Amygdala (tissue), 56 donors: ENCODE measurements around the gene PDE9A.

Experiments used
- DNase-seq, 56 donors: peaks; one replicate each; lab custom pipeline; 2025; lab: John Stamatoyannopoulos, UW

PDE9A gene

DNA sequence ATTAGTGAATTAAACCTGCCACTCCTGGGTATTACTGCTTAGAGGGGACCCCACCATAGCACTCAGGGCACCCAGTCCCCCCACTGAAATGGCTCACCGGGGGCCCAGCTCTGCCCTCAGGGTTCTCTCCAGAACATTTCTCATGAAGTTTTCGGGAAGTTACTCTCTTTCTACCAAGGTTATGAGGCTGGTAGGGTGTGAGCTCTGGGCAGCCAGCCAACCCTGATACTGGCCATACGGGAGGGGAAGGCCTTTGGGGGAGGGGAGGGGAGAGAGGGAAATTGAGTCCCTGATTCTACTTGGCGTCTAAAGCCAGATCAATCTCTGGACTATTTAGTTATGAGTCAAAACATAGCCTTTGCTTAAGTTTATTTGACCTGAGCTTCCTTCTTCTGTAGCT, 12.9 kb upstream of the PDE9A start:
- DNase-seq, result no peak

DNA sequence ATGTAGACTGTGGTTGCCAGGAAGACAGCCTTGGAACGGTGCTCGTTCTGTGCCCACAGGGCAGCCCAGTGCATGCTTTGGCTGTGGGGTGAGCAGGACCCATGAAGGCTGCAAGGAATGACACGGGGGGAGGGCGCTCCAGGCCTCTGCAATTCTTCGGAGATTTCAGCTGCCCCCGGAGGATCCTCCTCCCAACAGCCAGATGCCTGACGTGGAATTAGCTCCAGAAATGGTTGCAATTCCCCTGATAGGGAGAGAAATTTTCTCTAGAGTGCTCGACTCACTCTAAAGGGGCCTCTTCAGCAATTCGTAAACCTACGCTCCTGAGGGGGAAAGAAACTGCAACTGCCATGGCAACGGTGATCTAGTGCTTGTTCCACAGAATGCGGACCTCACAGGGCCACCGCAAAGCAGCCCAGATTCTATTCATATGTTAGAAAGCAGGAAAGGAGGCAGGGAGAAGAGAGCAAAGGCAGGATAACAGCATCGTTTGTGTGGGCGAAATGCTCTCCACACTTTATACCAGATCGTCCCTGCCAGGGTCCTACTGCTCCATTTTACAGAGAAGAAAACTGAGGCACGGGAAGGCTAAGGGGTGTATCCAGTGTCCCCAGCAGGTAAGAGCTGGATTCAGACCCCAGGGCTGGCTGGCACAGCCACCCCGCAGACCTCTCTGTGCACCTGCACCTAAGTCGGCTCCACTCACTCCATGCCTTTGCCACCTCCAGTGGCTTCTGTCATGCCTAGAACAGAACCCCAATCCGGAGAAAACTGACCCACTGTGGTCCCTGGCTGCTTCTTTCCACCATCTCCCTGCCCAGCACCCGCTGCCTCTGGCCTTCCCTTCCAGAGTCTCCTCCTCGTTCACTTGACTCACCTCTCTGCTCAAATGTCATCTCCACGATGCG, 11.9 kb upstream of the PDE9A start:
- peak in 16 of 56 donors; percentile 19 to 68 (median 45) for DNase-seq

DNA sequence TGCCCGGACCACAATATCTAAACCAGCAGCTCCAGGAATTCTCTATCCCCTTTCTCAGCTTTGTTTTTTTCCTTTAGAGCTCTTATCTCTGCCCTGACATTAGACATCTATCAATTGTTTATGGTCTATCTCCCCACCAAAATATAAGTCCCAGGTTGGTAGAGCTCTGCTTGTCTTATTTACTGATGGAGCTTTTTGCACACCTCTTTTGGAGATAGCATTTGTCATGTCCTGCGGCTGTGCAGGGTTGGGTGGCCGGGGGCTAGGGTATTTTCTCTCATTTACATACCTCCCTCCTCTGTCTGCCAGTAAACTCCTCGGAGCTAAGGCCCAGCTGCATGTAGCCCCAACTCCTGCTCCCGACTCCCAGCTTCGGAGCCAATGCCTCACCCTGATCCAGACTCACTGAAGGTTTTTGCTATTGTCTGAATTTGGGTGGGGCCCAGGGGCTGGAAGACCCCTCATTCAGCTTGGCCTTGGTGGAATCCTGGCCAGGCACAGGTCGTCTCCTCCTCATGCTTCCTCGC, 11.1 kb upstream of the PDE9A start:
- no peak for DNase-seq

DNA sequence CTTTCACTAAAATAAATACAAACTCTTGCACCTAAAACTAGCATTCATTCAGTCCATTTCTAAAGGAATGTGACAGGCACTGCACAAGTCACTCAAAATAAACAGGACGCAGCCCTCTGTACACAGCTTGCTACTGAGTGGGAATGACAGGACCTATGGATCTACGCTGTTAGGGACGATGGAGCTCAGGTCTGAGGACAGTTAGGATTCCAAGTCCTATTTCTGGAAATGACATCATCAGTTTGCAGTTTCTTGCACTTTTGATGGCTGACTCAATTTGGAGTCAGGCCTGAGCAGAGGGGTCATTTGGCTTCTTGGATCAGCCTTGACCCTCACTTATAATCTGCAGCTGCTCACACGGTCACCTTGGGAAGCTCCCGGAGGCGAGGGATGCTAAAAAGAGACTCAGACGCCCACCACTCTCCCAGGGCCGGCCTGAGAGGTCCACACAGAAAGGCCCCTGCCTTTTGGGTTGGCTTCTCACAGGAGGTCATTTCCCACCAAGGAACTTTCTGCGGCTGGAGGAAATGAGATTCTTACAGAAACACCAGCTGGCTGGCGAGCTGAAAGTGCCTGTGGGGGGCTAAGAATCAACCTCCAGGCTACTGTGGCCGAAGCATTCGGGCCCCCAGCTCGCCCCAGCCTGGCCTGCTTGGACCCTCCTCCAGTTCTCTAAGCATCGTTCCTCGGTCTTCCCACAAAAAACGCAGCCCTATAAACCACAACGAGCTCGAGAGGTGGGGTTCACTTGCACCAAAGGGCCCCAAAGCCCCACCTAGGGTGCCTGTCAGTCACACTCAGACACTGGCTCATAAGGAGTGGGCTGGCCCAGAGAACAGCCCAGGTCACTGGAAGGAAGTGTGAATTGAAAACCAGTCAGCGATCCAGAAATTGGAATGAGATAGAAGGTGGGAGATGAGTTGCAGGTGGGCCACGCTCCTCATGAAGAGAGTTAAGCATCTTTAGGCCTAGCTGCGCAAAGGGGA, 8.9 kb upstream of the PDE9A start:
- no peak for DNase-seq

DNA sequence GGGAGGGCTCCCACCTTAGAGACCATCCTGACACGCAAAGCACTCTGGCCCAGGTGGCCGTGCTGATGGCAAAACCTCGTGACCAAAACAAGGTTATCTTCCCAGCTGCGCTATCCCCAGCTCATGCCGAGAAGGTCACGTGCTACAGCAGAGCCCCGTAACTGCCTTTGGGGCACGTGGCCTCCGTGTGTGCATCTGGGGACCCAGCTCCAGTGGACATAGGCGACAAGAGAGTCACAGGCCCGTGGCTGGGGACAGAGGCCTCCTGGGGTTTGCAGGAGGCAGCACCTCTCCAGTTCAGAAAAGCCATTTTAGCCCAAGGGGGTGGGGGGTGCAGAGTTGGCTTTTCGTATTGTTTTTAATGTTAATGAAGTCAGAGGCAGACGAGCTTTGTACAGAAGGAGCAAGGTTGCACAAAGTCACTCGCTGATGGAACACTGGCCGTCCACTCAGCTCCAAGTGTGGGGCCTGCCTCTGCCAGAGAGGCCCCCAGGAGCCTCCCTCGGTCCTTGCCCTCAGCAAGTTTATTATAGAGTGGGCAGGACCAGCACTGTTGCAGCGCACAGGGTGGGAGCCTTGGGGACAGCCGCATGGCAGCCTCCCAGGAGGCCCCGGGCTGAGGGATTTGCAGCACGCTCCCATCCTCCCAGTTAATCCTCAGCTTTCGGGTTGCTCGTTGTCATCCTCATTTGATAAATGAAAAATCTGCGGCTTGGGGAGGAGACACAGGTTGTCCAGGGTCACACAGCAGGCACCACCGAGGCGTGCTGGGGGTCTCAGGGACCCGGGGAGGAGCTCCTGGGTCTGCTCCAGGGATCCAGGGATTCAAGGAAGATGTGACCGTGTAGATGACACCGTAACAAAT, 8.0 kb upstream of the PDE9A start:
- DNase-seq, result no peak

DNA sequence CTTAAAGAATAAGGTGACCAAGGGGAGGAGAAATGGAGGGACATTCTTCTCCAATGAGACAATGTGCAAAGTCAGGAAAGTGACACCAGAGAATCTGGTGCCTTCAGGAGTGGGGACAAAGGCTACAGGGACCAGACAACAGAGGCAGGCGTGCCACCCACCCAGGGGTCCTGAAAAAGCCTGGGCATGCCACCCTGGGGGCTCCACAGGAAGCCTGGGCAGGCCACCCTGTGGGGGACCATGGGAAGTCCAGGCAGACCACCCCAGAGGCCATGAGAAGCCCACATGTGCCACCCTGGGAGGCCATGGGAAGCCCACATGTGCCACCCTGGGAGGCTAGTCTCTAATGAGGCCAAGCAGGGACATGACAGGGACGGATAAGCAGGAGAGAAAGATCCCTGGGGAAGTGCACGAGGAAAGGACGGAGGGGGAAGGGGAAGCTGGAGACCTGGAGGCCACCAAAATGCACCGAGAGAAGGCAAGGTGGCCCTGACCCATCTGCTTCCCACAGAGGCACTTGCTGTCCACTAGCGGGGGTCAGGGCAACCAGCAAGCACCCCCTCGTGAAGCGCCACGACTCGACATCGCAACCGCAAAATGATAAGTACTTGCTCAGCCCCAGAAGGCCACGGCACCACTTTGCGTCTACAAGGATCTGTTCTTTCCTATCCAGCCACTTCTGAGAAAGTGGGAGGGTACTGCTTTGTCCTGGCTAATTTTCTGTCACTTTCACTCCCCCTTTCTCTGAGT, 7.2 kb upstream of the PDE9A start:
- no peak for DNase-seq

DNA sequence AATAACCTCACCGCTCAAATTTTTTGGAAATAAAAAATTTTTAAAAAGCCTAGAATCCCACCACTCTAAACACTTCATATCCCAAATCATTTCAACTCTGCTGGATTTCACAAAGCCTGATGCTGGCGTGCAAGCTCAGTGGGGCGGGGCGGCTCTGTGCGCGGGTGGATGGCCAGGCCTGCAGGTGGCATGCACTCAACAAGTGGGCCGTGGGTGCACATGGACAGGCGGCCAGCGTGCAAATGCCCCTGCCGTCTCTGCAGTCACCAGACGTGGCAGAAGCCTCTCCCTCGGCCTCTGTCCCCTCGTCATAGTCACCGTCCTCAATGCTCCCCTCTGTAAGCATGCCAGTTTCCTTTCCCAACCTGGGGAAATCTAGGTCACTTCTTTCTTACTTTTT, 6.6 kb upstream of the PDE9A start:
- DNase-seq, result no peak

DNA sequence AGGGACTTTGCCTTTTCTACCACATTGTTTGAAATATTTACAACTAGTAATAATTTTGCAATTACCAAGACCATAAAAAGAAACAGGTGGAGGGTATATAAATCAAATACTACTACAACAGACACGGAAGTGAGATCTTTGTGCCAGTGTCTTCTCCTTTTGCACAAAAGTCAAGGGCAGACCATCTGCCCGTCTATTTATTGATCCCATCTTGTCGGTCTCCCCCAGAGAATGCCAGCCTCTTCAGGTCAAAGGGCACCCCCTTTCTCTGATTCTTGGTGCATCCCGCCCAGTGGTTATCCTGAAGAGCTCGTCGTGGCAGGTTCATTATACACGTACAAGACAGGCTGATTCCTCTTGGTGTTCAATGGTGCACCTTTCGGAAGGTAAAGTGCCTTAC, 4.8 kb upstream of the PDE9A start:
- no peak for DNase-seq

DNA sequence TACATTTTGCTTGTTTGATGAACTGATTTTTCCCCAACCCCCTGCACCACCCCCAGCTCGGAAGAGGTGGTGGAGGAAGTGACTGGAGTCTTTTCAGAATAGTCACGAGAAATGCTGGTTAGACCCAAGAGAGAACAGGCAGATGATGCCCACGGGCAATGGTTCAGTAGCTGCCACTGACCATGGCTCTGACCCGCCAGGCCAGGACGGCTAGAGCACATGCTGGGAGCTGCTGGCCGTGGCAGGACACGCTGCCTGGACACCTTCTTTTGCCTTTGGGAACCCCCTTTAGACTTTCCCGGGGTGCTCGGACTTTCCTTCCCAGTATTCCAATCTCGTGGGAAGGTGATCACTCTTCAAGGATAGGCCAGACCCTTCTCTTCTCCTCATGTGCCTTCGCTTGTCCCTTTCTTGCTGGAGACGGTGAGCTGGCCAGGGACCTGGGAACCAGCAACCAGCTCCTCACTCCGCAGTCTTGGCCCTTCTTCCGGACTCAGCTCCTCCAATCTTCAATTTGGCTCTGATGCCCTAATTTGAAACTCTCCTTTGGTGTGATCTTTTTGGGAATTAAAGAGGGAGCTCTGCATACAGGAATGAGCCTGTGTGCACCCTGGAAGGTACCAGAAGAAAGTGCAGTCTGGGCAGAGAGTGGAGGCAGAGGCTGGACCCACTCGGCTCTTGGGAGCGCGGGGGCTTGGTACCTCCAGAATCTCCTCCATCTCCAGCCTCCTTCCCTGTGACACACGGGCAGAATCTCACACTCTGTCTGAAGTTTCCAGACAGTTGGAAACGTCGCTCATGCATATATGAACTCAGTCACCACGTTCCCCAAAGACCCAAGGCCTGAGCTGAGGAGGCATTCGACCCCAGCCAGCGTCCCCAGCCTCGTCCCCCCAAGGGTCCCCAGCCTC, 4.0 kb upstream of the PDE9A start:
- no peak for DNase-seq

DNA sequence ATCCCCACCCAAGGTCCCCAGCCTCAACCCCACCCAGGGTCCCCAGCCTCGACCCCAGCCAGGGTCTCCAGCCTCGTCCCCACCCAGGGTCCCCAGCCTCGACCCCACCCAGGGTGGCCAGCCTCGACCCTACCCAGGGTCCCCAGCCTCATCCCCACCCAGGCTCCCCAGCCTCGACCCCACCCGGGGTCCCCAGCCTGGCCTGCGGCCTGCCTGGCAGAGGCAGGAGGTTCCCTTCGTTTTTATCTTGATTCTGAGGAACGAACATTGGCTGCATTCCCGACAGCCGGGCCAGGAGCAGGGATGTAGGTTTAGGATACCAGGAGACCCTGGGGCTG, 3.4 kb upstream of the PDE9A start:
- DNase-seq, result no peak

DNA sequence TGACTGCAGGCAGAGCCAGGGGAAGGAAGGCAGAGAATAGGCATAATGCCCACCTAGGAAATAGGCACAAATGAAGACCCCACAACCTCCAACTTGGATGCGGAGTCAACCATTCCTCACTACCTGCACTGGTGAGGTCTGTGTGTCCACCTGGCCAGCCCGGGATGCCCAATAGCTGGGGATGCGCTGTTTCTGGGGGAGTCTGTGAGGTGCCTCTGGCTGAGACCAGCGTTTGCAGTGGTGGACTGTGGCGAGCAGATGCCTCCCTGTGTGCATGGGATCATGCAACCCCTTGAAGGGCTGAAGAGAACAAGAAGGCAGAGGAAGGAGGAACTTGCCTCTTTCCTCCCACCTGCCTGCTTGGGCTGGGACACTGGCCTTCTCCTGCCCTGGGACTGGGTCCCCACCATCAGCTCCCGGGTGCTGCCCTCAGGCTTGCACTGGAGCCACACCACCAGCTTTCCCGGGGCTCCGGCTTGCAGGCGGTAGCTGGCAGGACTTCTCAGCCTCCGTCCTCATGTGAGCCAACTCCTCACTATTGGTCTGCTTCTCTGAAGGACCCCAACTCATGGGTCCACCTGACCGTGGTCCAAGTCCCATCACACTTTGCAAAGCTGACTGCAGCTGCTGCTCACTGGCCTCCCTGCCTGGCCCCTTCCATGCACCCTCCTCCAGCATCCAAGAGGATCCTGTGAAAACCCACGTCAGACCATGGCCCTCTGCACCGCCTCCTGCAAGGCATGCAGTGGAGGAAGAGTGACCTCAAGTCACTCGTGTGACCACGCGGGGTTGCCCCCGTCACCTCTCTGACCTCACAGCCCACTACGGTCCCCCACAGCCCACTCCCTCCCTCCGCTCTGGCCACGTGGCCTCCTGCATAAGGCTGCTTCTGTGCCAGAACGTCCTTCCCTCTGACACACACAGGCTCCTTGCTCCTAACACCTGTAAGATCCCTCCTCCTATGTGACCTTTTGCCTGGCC, 2.7 kb upstream of the PDE9A start:
- no peak for DNase-seq

DNA sequence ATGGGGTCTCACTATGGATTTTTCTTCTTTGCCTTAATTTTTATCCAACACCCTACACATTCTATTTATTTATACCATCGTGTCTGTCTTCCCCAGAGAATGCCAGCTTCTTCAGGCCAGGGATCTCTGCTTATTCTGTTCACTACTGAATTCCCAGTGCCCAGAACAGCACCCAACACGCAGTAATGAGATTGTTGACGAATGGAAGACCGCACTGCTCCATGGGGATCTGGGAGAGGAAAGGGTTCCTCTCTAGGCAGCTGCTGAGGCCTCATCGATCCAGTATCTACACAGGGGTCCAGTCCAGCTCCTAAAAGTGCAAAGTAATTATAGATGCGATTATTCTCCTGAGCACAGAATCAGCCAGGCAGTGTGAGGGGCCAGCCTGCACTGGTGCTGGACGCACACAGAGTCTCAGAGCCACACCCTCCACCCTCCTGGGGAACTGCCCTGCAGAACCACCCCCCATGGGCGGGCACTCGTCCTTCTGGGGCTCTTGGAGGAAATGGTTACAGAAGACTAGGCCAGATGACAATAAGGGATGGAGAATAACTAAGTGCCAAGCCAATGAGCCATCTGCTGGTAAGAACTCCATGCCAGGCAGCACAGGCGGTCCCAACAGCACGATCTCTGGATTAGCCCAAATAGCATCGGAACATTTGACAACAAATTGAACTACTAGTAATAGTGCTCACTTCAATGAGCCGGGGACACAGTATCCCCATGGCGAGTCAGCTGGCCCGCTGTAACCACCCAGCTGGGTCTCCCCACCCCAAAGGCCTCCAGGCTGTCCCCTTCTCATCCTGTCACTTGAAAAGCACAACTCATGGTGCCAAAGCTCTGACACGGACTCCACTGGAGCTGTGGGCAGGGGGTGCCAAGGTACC, 1.7 kb upstream of the PDE9A start:
- peak in 8 of 56 donors; percentile 18 to 62 (median 40) for DNase-seq

DNA sequence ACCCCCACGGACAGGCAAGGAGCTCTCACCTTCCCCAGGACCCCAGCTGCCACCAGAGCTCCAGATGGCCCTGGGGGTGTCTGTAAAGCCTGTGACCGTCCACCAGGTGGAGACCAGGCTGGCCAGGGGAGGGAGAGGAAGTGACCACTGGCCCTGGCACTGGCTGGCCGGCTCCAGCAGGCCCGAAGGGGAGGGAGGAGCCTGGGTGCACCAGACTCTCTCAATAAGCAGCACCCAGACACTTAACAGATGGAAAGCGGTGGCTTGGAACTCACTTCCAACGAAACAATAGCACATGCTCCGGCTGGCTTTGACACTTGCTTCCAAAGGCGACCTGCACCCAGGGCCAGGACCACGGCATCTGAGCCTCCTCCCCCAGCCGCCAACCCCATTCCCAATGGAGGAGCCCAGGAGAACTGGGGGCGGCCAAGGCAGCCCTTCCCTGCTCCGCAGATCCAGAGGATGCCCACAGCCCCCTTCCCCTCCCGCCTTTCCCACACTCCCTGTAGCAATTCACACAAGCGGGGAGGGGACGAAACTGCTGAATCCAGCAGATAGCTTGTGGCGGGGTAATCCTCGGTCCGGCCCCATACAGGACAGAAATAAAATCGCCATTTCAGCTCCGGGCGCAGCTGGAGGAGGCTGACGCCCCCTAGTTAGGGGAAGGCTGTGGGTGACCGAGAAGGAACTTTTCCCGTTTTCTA, 742 bp upstream of the PDE9A start:
- DNase-seq, result peak in 44 of 56 donors; percentile 32 to 77 (median 55)

DNA sequence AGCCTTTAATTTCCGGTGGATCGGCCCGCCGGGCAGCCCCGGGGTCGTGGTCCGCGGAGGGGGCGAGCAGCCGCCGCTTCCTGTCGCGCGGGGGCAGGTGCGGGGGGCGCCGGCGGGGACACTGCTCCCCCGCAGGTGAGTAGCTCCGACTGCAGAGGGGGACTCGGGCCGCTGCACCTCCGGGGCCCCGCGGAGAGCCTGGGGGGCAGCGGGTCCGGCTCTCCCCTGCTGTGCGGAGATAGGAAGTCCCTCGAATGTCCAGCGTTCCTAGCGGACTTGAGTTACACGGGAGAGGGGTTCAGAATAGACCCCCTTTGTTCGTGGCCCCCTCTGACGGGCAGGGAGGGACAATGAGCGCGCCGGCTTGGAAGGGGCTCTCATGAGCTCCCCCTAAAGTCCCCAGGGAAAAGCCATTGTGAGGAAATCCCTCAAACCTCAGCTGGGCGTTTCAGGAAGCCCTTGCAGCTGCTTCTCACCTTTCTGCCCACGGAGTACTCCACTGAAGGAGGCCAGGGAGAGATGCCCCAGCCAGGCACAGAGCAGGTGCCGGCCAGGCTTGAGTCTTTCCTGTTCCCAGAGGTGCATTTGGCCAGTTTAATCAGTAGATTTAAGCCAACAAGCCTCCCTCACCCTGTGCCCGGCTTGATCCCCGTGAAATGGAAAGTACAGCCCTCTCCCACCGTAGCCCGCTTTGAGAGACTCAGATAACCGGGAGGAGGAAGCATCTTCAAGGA, 925 bp downstream of the PDE9A start:
- DNase-seq, result peak in 1 of 56 donors; percentile 34
